AG09319 (cell line): ENCODE data around the gene DENND5B.

ENCODE experiments used
- DNase-seq: peaks from one replicate; pipeline ENCODE4 v3.0.0-alpha.2; 2010; ENCODE audit warnings: low read depth; ENCODE audit errors: extremely low read depth
- CTCF ChIP-seq: IDR thresholded peaks from 2 replicates; pipeline ENCODE4 v1.5.1; 2011; ENCODE audit warnings: low read depth, mild to moderate bottlenecking, inconsistent platforms, low read length, moderate library complexity

Gene DENND5B

DNA sequence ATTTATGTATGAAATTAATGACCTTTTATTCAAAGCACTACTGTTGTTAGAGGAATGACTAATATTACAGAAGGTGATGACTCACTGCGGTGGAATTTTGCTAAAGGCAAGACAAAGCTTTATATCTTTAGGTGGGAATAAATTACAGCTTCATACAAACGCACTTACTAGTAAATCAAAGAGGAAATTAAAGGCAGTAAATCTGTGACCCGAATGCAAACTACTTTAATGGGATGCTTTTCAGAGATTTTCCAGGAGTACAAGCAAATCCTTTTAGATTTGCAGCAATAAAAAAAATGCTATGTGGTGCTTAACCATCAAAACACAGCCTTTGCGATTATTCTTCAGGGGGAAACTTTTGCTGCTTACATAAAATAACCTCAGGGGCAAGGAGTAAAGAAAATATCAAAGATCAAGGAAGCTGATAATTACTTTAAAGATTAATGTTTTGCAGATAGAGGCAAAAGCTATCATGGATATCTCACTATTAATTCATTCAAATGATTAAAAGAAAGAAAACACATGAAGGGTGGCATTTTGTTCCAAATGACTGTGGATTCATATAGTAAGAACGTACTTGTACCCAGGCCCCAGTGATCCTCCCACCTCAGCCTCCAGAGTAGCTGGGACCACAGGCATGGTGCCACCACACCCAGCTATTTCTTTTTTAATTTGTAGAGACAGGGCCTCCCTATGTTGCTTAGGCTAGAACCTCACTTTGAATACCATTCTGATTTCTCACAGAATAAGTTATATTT, 98.9 kb downstream of the DENND5B start:
- TF ChIP-seq CTCF: no peak
- peak; percentile 25 for DNase-seq

- DNase-seq: no peak
Observed at GRCh38 chr12:31491241-31491794, 99.6 kb downstream of the DENND5B start.

DNA sequence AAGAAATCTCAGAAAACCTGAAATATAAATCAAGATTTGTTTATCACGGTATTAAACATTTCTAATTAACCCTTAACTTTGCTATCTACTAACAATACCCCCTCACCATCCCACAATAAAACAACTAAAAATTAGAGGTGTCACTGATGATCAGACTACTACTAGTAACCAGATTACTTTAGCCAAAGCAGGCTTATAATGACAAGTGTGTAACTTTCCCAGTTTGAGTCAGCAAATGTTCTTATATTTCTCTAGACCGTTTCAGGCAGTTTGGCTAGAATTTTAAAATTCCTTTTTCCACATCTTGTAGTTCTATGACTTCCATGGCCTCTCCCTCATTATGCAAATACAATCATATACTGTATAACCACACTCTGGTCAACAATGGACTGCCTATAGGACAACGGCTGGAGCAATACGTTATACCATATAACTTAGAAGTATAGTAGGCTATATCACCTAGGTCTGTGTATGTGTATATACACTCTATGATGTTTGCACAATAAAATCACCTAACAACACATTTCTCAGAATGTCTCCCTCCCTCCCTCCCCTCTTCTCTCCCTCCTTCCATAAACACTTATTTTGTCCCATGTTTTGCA, 102.1 kb downstream of the DENND5B start:
- TF ChIP-seq CTCF: no peak

More at GRCh38 chr12:31491241-31491794, 99.6 kb downstream of the DENND5B start:
- no peak for TF ChIP-seq CTCF

DNA sequence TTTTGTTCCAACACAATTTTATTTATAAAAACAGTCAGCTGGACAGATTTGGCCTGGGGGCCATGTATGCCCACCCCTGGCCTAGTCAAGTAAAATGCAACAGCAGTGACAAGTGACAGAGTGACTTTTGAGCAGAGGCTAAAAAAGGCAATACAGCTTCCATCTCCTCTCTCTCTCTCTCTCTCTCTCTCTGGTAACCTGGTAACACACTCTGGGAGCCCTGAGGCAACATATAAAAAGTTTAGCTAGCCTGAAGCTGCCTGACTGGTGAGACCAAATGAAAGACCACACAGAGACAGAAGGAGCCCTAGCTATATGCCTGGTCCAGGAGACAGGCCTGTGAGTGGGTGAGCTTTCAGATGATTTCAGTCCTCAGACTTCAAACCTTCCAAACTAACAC, 105.4 kb downstream of the DENND5B start:
- no peak for TF ChIP-seq CTCF

More for the DNA sequence above, 102.1 kb downstream of the DENND5B start:
- DNase-seq: no peak

DNA sequence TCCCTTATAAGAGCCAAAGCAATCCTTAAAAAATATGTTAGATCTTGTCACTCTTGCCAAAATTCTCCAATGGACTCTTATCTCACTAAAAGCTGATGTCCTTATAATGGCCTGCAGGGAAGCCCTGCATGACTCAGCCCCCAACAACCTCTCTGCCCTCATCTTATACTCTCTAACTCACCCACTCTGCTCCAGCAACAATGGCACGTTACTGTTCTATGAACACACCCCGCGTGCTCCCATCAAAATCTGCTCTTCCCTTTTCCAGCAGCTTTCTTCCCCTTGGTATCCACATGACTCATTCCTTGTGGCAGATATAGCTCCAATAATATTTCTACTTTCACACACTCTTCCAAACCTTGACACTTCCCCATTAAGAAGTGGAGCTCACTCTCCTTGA, 108.1 kb downstream of the DENND5B start:
- no peak for TF ChIP-seq CTCF
- no peak for DNase-seq

More for the DNA sequence above, 105.4 kb downstream of the DENND5B start:
- DNase-seq: no peak

DNA sequence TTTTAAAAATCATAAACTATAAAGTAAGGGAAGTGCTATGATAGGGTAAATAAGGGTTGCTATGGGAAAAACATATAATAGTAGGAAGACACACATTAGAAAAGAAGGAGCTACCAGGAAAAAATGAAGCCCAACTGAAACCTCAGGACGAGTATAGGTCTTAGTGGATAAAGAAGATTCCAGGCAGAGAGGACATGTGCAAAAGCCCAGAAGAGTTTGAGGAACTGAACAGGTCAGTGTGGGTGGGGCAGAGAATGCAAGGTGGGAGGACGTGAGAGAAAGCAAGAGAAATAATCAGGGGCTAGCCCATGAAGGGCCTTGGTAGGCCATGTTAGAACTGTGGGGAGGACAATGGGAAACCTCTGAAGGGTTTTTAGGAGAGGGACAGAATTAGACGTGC, 109.5 kb downstream of the DENND5B start:
- no peak for DNase-seq
- no peak for TF ChIP-seq CTCF
